OCI-LY1 (cell line): ENCODE data around the gene CYP3A4.

Experiments
- EZH2 ChIP-seq: fragments of 200-600 bp; sonication (generic), shearing (Covaris generic); IDR thresholded peaks from 2 replicates; pipeline ENCODE4 v1.8.0; 2017; ENCODE audit warnings: borderline replicate concordance, mixed run types, mild to moderate bottlenecking, antibody characterized with exemption, low read length, moderate library complexity, mixed read lengths
- TF ChIP-seq, protein P1 (sequence below): fragments of 200-600 bp; sonication (generic), shearing (Covaris generic); IDR thresholded peaks from 2 replicates; pipeline ENCODE4 v1.5.1; 2017; ENCODE audit warnings: mild to moderate bottlenecking, antibody characterized with exemption, low read length, moderate library complexity, mixed read lengths

DNA sequence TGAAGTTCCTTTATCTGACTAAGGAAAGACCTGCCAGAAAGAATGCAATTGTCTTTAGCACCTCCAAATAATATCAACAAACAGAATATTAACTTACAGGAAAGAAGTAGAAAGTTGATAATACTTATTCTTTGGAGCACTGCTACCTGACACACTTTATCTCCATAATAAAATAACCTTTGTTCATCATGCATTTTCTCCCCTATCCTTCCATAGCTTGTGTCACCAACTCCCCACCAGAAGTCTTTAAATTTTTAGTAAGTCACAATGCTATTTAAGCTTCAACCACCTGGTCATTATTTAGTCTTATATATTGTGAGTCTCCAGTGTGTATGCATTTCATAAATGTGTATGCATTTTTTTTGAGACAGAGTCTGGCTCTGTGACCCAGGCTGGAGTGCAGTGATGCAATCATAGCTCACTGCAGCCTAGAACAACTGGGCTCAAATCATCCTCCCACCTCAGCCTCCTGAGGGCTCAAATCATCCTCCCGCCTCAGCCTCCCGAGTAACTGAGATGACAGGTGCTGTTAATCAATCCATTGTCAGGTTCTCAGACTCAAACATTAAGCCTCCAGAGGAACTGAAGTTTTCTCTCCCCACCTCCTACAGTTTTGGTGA lies 36.5 kb upstream of the CYP3A4 start:
- TF ChIP-seq, protein P1, sequence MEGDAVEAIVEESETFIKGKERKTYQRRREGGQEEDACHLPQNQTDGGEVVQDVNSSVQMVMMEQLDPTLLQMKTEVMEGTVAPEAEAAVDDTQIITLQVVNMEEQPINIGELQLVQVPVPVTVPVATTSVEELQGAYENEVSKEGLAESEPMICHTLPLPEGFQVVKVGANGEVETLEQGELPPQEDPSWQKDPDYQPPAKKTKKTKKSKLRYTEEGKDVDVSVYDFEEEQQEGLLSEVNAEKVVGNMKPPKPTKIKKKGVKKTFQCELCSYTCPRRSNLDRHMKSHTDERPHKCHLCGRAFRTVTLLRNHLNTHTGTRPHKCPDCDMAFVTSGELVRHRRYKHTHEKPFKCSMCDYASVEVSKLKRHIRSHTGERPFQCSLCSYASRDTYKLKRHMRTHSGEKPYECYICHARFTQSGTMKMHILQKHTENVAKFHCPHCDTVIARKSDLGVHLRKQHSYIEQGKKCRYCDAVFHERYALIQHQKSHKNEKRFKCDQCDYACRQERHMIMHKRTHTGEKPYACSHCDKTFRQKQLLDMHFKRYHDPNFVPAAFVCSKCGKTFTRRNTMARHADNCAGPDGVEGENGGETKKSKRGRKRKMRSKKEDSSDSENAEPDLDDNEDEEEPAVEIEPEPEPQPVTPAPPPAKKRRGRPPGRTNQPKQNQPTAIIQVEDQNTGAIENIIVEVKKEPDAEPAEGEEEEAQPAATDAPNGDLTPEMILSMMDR: no peak
- TF ChIP-seq EZH2: no peak
